Measurements from ENCODE around the gene FGR.

DNA sequence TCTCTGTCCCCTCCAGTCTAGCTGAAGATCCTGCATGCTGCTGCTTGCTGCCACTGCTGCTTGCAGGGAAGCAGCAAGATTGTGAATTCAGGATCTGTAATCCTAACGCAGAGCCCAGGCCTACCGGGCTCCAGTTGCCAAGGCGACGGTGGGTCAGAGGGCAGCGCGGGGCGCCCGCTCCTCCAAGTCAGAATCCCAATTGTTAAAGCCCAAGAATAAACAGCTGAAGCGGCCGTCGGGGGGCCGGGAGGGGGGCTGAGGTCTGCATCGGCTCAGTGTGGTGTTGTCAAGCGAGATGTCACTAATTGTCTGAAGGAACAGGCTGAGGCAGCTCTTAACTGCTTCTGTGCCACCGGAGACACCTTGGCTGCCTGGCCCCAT, 67.8 kb downstream of the FGR start:
- TF ChIP-seq CTCF (conservative IDR thresholded peaks at IDR 0.05) (no peak), EZH2 (IDR thresholded peaks at IDR 0.05; ENCODE audit: low read depth) (no peak)

Data from PC-9 (cell line).